Left ventricle myocardium inferior (tissue), 1 donor: Measurements from ENCODE around the gene THSD8. TPM values are rescaled to one million over a fixed set of nuclear protein-coding genes. Genes with fewer than 3 reads are reported as not detected.

Experiments used
- DNase-seq: peaks from one replicate; pipeline ENCODE4 v3.0.0-alpha.2; 2020
- H3K27ac ChIP-seq: fragments of 200-600 bp; replicated peaks from 2 replicates; pipeline ENCODE4 v1.8.0; 2021
- H3K27me3 ChIP-seq: fragments of 200-600 bp; 2 replicates; pipeline ENCODE4 v1.8.0; 2021; ENCODE audit warnings: low read depth
- H3K36me3 ChIP-seq: fragments of 200-600 bp; 2 replicates; pipeline ENCODE4 v1.8.0; 2021
- H3K4me1 ChIP-seq: fragments of 200-600 bp; 2 replicates; pipeline ENCODE4 v1.8.0; 2021
- H3K4me3 ChIP-seq: fragments of 200-600 bp; 2 replicates; pipeline ENCODE4 v1.8.0; 2021; ENCODE audit warnings: mild to moderate bottlenecking, moderate library complexity
- H3K9me3 ChIP-seq: fragments of 200-600 bp; replicated peaks from 2 replicates; pipeline ENCODE4 v1.8.0; 2021
- intact Hi-C: fragments of 100-400 bp; cut with micrococcal nuclease; formaldehyde crosslinking; loops from one replicate; pipeline ENCODE4 v1.11.0; 2022
- total RNA-seq: library from RNA; stranded (reverse); fragmentation: NEBNext Ultra II Directional; extraction: Animal tissue kit (Norgen Biotek cat#: 25700); gene quantifications from one replicate; pipeline ENCODE4 v1.2.1, GENCODE V29; 2021
- TF ChIP-seq, protein P1 (sequence below): fragments of 200-600 bp; IDR thresholded peaks from 2 replicates; pipeline ENCODE4 v1.8.0; 2021; ENCODE audit warnings: antibody characterized with exemption, mild to moderate bottlenecking, borderline replicate concordance
- donor health status: DM: no; HTN: yes; CAD: no; lungs with severe emphysema.

The THSD8 gene
- total RNA-seq, 1 donor from 2014 or later: 2.7 TPM

DNA sequence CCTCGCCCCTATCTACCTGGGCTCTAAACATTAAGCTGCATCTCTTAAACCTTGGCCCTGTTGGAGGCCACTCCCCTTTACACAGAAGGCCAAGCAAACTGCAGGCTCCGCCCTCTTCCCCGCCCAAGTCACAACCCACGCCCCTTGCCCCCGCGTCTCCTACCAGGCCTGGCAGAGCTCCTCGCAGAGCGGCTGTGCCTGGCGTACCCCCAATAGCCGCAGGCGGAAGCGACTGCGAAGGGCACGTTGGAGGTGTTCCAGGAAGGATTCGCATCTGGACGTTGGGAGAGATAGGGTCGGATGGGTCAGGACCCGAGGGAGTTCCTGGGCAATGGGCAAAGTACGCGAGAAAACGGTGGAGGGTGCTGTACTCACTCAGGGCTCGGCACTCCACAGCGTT, 26.6 kb downstream of the THSD8 start:
- TF ChIP-seq, protein P1, sequence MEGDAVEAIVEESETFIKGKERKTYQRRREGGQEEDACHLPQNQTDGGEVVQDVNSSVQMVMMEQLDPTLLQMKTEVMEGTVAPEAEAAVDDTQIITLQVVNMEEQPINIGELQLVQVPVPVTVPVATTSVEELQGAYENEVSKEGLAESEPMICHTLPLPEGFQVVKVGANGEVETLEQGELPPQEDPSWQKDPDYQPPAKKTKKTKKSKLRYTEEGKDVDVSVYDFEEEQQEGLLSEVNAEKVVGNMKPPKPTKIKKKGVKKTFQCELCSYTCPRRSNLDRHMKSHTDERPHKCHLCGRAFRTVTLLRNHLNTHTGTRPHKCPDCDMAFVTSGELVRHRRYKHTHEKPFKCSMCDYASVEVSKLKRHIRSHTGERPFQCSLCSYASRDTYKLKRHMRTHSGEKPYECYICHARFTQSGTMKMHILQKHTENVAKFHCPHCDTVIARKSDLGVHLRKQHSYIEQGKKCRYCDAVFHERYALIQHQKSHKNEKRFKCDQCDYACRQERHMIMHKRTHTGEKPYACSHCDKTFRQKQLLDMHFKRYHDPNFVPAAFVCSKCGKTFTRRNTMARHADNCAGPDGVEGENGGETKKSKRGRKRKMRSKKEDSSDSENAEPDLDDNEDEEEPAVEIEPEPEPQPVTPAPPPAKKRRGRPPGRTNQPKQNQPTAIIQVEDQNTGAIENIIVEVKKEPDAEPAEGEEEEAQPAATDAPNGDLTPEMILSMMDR: no peak
- Histone ChIP-seq H3K4me1 (peaks cover 17% of the 10 kb centered on the region), H3K9me3 (no peaks in the 10 kb centered on the region), H3K4me3 (no peak overlapping the region), H3K36me3 (no peaks in the 10 kb centered on the region), H3K27me3 (peaks cover 100% of the 10 kb centered on the region), H3K27ac (no peak overlapping the region)
- intact Hi-C loops: no loop called here
- DNase-seq: no peak

DNA sequence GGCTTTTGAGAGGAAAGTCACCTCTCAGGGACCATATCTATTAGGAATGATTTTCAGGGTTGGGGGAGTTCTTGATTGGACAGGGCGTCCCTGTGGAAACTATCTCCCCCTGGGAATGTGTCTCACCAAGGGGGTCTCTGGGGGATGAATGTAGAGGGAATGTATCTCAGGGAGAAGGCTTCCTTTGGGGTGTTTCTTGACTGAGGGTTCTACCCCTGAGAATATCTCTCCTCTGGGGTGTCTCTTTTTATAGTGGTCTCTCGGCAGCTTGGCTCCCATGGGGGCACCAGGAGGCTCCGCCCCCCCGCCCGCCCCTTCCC, 31.5 kb downstream of the THSD8 start:
- DNase-seq: no peak
- intact Hi-C loops: no loop called here
- Histone ChIP-seq H3K27ac (no peak overlapping the region), H3K4me1 (peaks cover 25% of the 10 kb centered on the region), H3K4me3 (peak overlapping the region; percentile 57), H3K9me3 (no peaks in the 10 kb centered on the region), H3K36me3 (no peaks in the 10 kb centered on the region), H3K27me3 (peaks cover 100% of the 10 kb centered on the region)
- TF ChIP-seq, protein P1: no peak

DNA sequence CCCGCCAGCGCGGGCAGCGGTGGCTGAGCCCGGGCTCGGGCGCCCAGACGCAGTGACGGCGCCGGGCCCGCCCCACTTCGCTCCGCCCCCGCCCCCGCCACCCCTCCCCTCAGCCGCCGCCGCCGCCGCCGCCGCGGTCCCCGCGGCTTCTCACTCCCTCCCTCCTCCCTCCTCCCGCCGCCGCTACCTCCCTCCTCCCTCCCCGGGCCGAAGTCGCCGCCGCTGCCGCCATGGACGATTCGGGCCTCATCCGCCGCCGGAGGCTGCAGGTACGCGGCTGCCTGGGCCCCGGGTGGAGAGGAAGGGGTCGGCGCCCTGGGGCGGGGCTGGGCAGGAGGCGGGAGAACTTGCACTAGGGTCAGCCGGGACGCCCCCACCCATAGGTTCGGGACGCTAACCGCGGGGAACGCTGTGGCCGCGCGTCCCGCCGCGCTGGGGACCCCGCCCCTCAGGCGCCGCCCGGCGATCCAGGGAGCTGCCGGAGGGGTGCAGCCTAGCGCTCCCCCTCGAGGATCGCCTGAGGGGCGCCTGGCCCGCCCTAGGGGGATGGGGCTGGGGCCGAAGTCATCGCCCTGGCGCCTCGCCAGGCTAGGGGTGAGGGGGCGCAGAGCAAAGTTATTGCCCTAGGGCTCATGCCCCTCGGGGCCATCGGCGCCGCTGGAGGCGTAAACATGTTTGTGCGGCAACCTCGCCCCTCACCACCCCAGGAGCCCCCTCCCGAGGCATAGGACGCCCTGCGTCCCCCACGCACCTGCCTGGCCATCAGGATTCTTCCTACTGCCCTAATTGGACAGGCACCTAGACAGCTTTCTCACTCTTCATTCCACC, 32.1 kb downstream of the THSD8 start:
- Histone ChIP-seq H3K4me3 (peak overlapping the region; percentile 57), H3K9me3 (no peaks in the 10 kb centered on the region), H3K27ac (no peak overlapping the region), H3K27me3 (peaks cover 100% of the 10 kb centered on the region), H3K4me1 (peaks cover 31% of the 10 kb centered on the region), H3K36me3 (no peaks in the 10 kb centered on the region)
- intact Hi-C loops: no loop called here
- TF ChIP-seq, protein P1: no peak
- no peak for DNase-seq

DNA sequence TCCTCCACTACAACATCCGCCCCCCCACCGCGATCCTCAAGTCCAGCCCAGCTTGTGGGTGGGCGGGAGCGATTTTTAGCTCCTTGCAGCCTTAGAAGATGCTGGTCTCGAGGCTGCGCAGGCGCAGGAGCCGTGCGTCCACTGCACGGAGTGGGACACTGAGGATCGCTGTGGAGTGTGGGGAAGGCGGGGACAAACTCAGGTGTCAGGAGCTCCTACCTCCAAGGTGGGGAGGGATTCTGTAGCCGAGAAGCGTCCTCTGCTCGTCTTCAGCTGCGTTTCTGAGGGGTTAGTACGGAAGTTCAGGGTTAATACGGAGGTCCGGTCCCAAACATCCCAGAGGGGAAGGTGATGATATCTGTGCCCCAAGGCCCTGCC, 32.7 kb downstream of the THSD8 start, which contains the start of gene RTBDN:
Gene RTBDN (minus strand): TSS at position 14 of the 378 bp plus-strand sequence. CDS start 4,600 bp downstream, outside the sequence.
- intact Hi-C loops: no loop called here
- Histone ChIP-seq H3K36me3 (no peaks in the 10 kb centered on the region), H3K4me3 (peak within 1 kb of the TSS; percentile 57), H3K9me3 (no peaks in the 10 kb centered on the region), H3K27ac (no peak within 1 kb of the TSS), H3K27me3 (peaks cover 100% of the 10 kb centered on the region), H3K4me1 (peaks cover 31% of the 10 kb centered on the region)
- TF ChIP-seq, protein P1: no peak
- DNase-seq: no peak

DNA sequence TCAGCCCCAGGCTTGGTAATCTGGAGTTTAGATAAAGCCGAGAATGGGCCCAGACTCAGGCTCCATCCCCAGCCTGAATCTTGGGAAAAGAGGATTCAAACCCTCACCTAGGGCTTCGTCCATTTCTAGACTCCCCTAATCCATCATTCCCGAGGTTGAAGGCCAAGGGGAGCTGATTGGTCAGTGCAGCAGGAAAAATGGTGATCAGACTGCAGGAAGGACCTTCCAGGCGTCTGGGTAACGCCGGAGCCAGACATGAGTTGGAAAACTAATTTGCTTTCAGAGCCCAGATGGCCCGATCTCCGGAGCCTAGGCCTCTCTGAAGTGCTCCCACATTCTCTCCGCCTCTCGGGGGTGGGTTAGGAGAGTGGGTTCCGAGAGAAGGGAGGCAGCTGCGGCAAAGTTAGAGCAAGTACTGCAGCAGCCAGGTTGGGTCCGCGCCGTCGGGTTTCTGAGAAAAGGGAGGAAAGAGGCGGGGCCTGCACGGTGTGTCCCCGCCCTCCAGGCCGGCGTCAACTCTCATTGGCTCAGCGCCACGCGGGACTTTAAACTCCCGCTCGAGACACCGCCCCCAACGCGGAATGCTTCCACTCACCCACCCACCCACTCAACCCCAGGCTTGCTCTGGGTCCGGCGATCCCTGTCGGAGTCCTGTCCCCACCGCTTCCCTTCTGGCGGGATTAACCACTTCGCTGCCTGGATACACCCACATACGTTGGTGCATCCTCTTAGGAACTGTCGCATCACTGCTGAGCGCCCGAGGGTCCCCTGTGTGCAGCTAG, 33.3 kb downstream of the THSD8 start:
- Histone ChIP-seq H3K4me3 (no peak overlapping the region), H3K4me1 (peaks cover 31% of the 10 kb centered on the region), H3K27ac (no peak overlapping the region), H3K36me3 (no peaks in the 10 kb centered on the region), H3K9me3 (no peaks in the 10 kb centered on the region), H3K27me3 (peaks cover 100% of the 10 kb centered on the region)
- TF ChIP-seq, protein P1: no peak
- DNase-seq: no peak
- intact Hi-C loops: no loop called here
